HG03354 (cell line): Measurements from ENCODE around the gene VWDE.
"Not testable (repeated sequence)": the region's sequence is repeated elsewhere in the genome, so short reads cannot be mapped to it uniquely, and the experiment has no call there.

Source experiments
- ATAC-seq: cut with Tn5 transposase; IDR thresholded peaks from one replicate; pipeline ENCODE4 v1.9.1; 2021; ENCODE audit warnings: mild to moderate bottlenecking; ENCODE audit not compliant: unreplicated experiment, poor library complexity, severe bottlenecking

The VWDE gene

GRCh38 chr7:12407652-12408051, 4.0 kb upstream of the VWDE start:
- not testable (repeated sequence) for ATAC-seq

DNA sequence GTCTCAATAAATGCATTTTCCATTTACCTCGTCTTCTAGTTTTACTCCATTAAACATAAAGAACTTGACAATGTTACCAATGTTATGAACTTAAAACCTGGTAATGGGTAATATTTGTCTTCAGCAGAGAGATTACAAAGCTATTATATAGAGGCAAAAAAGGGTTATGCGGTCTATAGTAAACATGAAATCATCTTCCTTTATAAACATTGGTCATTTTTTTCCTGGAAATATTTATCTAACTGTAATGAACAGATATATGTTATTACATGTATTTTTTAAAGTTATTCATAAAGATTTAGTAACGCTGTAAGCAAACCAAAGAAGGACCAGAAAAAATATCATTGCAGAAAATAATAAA, 1.3 kb downstream of the VWDE start:
- ATAC-seq = no peak

GRCh38 chr7:12401538-12402364, 1.9 kb downstream of the VWDE start:
- no peak for ATAC-seq

- ATAC-seq = no peak
Measured at GRCh38 chr7:12398186-12398585, 5.5 kb downstream of the VWDE start.

GRCh38 chr7:12397671-12398070, 6.0 kb downstream of the VWDE start:
- ATAC-seq = no peak

GRCh38 chr7:12396670-12397069, 7.0 kb downstream of the VWDE start:
- ATAC-seq = not testable (repeated sequence)

DNA sequence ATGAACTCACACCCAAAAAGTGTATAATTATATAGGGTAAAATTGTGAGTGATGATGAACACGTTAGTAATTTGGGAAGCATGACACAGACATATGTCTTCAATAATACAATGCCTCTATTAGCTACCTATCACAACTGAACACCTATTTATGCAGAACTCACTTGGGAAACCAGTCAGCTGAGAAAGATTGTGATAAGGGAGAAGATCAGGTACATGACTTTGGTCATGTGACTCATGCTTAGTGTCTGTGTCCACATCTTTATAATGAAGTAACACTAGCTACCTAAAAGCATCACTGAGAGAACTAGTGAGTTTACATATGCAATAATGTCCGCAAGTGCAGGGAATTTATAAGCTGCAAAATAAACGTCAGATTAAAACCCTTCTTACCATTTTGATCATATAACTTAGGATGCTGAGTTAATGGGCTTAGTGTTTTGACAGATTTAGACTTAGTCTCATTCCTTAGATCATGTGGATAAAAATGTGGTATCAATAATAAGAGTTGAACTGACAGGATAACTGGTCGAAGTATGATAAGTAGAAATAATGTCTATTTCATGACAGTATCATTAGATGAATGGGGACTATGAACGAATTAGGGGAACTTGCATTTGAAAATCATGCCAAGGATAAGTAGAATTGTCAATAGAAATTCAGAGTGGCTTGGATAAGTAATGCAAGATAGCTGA, 11.6 kb downstream of the VWDE start:
- no peak for ATAC-seq

DNA sequence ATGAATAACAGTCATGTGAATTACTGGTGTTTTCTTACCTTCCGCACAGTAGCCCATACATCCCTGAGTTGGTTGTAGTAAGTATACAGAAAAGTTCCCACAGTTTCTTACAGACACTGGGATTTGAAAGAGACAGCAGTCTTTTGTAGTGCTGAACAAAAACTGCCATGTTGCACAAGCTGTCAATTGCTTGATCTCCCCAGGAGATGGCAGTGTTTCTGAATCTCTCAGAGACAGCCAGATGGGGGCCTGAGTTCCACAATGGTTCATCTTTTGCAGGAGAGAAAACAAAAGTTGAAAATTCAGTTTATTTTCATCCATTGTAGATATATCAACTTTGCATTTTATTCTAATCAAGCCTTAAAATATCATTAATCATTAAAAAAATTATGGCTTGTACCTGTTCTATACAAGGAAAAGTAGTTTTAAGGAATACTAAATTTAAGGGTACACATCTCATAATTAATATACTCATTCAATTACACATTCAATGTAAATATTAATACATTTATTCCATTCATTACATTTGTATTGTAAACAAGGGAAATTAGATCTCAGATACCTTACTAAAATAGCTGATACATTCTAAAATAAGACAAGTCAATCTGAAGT, 14.5 kb downstream of the VWDE start:
- ATAC-seq = peak; percentile 99

DNA sequence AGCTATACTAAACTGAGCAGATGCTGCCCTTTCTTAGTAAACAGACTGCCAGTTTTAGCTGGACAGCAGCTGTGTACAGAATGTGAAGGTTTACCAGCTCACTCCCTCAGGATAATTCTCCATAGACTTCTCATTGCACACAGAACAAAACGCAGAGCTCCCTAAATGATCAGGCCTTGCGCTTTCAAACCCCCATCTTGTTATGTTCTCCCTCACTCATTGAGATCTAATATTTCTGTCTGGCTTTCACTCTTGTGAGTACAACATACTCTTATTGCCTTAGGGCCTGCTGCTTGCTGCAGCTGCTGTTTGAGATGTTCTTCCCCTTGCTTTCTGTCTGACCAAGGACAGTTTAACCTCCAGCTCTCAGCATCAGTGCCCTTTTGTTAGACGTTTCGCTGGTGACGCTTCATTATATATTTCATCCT, 17.3 kb downstream of the VWDE start:
- no peak for ATAC-seq

DNA sequence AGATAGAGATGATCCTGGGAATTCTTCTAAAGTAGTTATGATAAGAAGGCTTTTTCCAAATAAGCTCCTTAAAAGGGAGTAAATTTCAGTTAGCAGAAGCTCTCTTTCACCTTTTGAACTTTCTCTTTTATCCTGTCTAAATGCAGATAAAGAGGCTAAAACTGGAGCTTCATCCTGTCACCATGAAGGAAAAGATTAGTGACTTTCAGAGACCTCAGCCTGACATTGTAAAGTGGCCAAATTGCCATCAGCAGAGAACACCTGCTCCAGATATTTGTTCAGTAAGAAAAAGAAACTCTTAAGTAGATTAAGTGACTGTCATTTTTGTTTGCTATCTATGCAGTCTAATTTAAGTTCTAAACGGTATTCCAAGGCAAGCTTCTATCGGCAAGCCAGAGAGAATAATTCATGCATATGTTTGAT, 18.3 kb downstream of the VWDE start:
- ATAC-seq = no peak

GRCh38 chr7:12383377-12383776, 20.3 kb downstream of the VWDE start:
- ATAC-seq = no peak

GRCh38 chr7:12378389-12378788, 25.3 kb downstream of the VWDE start:
- no peak for ATAC-seq

GRCh38 chr7:12377406-12377805, 26.3 kb downstream of the VWDE start:
- ATAC-seq = no peak

- ATAC-seq = no peak
Measured at GRCh38 chr7:12373580-12374263, 29.9 kb downstream of the VWDE start.

DNA sequence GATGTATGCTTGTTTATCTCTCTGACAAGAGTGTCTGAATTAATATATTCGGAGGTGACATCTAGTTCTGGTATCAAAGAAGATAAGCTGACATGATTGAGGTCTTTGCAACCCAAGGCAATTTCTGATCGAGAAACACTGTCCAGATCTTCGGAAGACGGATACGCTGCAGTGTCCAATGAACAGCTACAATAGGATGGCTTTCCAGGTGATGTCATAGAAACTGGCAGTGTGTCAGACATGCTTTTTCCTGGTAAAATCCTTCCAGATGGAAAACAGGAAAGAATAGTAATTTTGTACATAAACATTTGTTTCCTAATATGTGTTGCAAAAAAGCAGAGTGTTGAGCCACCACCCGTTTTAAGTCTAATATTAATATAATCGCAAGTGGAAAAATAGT, 33.4 kb downstream of the VWDE start:
- no peak for ATAC-seq

DNA sequence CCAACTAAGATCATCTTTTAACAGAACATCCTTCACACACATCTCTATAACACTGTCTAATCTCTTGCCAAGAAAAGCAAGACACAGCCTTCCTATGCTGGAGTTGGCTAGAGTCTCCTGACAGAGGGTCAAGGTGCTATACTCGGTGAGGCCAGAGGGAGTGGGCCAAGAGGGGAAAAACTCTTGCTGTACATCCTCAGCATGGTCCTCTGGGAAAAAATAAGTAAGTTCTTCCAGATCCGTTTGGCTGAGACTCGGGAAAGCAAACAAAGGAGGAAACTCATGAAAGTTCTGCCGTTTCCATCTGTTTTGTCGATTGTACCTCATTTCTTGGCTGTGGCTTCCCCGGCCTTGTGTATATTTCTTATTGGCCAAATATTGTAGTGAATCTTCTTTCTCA, 33.9 kb downstream of the VWDE start:
- no peak for ATAC-seq

DNA sequence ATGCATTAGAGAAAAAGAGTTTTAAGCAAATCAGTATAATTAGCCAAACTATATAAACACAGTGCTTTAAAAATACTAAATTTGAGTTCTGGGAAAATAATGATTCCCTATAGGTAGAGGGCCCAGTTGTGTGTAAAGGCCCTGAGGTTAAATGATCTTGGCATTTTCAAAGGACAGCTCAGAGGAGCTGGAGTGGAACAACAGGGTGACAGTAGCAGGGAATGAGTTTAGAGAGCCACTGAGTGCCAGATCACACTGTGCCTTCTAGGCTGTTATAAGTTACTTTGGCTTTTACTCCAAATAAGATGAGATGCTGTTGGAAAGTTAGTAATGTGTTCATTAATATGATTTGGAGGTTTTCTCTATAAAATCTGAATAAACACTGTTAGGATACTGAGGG, 34.6 kb downstream of the VWDE start:
- no peak for ATAC-seq

DNA sequence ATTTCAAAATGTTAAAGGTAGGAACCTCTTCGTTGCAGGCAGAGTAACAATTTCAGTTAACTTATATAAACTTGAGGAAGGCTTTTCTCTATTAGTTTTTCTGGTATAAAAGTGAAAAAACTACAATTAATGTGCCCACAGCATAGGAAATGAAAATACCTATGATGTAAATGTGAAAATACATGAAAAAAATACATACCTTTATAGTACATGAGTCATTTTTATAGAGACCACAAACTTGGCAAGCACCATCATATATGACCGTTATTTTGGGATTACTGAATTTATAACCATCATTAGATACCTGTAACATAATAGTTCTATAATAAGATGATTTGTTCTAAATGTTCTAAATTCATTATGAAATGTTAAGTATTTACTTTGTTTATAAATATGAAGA, 42.7 kb downstream of the VWDE start:
- no peak for ATAC-seq

DNA sequence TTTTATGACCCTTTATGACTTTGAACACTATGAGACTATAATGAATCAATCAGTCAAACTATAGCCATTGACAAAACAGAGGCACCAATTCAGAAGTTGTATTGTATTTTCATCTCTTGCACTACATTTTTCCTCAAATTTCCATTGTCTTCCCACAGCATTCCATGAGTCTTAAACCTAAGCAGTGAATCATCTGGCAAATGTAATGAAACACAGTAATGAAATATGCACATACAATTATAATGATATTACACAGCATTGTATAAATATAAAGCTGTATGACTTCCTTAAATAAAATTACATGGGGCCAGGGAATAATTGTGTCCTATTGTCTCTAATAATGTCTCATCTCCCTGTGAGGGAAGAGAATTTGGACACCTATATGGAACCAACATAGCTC, 45.0 kb downstream of the VWDE start:
- ATAC-seq = no peak

- ATAC-seq = peak; percentile 86
Measured at GRCh38 chr7:12357508-12357907, 46.2 kb downstream of the VWDE start.
